Esophagus squamous epithelium (tissue), 4 donors: ENCODE results near the gene SHLD1.

Experiments used
- CTCF ChIP-seq, 6 experiments: fragments of 450-650 bp in 4 of 6; fragments of 200-600 bp in 2 of 6; sonication (generic) in 2 of 6; IDR thresholded peaks; one replicate each; pipeline ENCODE4 v1.5.1; 2016 to 2019; ENCODE audit warnings: antibody characterized with exemption in 6 of 6, mild to moderate bottlenecking in 4 of 6, moderate library complexity in 4 of 6
- POLR2A ChIP-seq, 4 donors: fragments of 450-650 bp; IDR thresholded peaks; one replicate each; pipeline ENCODE4 v1.6.1; 2017; ENCODE audit warnings: antibody characterized with exemption in 4 of 4, mild to moderate bottlenecking in 4 of 4, moderate library complexity in 3 of 4

- TF ChIP-seq POLR2A (IDR thresholded peaks at IDR 0.05) (no peak), CTCF (IDR thresholded peaks at IDR 0.05) (no peak)
Observed at GRCh38 chr20:5729348-5729747, 20.9 kb upstream of the SHLD1 start.
